NCI-H526 treated with DMSO at 0.1 percent for 48 hours (cell line): ENCODE results near the gene ANKLE1.

ENCODE experiments used
- DNase-seq: peaks from one replicate; lab custom pipeline; 2025; lab: John Stamatoyannopoulos, UW

The ANKLE1 gene, protein sequence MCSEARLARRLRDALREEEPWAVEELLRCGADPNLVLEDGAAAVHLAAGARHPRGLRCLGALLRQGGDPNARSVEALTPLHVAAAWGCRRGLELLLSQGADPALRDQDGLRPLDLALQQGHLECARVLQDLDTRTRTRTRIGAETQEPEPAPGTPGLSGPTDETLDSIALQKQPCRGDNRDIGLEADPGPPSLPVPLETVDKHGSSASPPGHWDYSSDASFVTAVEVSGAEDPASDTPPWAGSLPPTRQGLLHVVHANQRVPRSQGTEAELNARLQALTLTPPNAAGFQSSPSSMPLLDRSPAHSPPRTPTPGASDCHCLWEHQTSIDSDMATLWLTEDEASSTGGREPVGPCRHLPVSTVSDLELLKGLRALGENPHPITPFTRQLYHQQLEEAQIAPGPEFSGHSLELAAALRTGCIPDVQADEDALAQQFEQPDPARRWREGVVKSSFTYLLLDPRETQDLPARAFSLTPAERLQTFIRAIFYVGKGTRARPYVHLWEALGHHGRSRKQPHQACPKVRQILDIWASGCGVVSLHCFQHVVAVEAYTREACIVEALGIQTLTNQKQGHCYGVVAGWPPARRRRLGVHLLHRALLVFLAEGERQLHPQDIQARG

DNA sequence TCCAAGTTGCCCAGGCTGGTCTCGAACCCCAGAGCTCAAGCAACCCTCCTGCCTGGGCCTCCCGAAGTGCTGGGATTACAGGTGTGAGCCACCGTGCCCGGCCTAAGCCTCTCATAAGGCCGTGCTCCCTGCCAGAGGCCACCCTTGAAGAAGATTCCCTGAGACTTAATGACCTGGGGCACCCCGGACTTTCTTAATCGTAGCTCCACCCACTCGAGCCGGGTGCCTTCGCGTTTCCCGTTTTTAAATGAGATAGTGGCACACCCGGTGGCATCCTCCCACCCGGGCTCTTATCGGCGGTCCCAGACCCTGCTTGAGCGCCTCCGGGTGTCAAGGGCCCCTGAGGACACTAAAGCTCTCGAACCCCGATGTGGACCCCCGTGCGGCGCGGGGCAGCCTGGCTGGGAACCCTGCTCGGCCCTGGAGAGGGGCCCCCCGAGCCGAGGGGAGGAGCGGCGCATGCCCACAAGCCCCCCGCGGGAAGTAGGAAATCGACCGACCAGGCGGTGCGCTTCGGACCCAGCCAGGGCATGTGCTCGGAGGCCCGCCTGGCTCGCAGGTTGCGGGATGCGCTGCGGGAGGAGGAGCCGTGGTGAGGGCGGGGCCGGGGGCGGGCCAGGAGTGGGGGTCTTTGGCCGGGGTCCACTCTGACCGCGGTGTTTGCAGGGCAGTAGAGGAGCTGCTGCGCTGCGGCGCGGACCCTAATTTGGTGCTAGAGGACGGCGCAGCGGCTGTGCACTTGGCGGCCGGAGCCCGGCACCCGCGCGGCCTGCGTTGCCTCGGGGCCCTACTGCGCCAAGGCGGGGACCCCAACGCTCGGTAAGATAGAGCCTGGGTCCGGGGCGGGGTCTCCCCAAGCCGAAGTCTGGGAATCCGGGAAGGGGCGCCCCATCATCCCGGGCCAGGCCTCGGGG is at the start of gene ANKLE1:
ANKLE1 (plus strand) TSS at position 511 of the 914 bp plus-strand sequence; CDS start at position 531, 20 bp downstream.
- no peak for DNase-seq

DNA sequence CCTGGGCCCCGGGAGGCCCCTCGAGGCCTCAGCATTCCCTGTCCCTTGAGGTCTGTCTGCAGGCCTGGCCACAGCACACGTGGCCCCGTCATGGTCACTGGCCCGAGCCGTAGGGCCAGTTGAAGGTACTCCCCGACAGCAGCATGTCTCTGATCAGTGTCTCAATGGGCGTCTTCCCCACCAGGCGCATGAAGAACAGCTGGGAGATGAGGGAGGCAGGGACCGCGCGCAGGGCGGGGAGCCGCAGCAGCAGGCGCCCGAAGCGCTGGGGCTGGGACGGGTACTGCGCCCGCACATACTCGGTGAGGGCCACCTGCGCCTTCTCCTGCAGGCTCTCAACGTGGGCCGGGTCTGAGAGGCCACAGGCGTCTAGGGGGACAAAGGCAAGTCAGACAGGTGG is 49.4 kb upstream of the ANKLE1 start:
- DNase-seq = no peak

GRCh38 chr19:17234911-17235299 is 46.8 kb upstream of the ANKLE1 start:
- no peak for DNase-seq

- DNase-seq = no peak
These were observed 46.3 kb upstream of the ANKLE1 start for GRCh38 chr19:17235300-17235970.

- DNase-seq = no peak
These were observed 45.5 kb upstream of the ANKLE1 start for GRCh38 chr19:17235971-17236777.

DNA sequence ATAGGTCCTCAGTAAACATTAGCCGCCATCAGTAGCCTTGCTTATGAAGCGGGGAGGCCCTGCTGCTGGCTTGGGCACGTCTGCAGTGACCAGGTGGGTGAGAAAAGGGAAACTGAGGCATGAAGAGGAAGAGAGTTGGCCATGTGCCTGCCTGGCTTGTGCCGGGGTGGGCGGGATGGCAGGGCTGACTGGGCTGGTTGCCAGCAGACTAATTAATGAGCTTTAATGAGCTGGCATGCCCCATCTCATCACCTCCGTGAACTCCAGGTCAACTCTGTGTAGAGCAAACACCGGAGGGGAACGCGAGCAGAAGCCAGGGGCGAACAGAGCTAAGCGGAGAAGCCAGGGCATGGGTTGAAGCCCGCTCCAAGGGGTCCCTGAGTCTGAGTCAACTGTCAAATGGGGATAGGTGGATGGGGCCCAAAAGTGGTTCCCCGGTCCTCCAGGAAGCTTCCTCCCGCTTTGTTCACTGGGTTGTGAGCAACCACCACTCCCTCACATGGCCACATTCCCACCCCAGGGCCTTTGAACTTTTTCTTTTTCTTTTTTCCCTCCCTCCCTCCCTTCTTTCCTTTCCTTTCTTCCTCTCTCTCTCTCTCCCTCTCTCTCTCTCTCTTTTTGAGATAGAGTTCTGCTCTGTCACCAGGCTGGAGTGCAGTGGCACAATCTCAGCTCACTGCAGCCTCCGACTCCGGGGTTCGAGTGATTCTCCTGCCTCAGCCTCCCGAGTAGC is 44.7 kb upstream of the ANKLE1 start:
- no peak for DNase-seq

GRCh38 chr19:17237747-17238706 is 43.7 kb upstream of the ANKLE1 start:
- DNase-seq = no peak

DNA sequence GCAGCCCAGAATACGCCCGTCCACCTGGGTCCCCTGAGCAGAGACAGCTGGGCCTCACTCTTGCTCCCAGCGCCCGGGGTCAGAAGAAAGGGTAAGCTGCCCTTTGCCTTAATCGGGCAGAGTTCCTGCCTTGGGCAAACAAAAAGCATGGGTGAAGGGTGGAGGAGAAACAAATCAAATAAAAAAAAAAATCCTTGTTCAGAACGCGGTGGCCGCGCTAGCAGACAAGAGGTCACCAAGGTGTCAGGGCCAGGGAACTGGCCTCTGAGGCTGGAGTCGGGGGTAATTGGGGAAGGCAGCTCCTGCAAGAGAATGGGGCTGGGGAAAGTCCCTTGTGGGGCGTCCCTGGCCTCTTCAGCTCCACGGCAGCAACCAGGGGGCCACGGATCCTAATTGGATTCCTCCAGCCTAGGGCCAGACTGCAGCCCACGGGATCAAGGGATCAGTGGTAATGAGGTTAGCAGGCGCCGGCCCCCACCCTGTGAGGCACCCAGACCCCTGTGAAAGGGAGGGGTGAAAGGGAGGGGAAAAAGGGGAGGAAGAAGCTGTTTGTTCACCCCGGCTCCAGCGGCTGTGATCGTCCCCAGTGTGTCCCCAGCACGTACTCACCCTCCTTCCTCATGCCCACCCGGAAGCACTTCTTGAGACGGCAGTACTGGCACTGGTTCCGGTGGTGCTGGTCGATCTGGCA is 41.5 kb upstream of the ANKLE1 start:
- no peak for DNase-seq

DNA sequence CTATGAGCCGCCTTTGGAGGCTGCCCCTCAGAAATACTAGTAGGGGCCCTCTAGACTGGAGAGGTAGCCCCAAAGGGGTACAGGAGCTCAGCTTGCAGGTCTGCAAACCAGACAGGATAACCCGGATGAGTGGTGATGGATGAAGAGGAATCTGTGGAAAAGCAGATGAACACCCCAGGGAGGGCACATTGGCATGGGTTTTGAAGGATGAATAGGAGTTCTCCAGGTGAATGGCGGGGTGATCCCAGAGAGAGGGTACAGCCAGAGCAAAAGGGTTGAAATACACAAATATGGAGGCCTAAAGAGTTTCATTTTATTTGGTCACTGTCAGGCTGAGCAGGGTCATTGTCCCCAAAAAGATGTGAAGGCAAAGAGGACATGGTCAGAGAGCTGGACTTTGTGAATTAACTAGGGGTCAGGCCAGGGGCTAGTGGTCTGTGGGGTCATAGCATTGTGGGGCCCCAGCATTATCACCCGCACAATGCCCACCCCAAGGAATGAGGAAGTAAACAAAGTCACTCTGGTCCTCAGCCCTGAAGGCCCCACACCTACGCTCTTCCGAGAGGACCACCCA is 40.8 kb upstream of the ANKLE1 start:
- DNase-seq = no peak

DNA sequence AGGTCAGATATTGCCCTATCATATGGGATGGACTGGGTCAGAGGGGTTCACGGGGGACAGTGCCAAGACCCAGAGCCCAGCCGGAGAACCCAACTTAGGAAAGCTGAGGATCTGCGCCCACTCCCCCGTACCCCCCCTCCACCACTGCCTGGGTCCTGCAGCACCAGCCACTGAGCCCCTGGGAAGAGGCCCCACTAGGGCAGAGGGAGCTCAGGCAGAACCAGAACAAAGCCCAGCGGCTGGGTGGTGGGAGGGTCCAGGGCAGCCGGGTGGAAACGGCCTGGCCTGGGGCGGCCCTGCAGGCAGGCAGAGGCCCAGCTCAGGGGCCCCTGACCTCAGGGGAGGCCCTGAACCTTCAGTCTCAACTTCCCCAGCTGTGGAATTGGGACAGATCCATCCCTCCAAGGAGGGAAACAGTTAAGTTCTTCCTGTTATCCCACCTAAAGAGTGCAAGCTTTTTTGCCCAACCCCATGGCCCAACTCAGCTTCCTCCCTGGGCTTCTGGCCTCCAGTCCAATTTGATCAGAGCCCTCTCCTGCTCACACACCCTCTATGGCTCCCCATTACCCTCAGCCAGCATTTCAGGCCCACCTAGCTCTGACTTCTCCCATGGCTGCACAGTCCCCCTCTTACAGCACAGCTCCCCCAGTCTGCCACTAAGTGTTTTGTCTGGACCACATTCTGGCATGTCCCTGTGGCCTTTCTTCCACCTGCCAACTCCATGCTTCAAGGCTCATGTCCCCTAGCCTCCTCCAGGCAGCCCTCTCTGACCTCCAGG is 39.1 kb upstream of the ANKLE1 start:
- no peak for DNase-seq

DNA sequence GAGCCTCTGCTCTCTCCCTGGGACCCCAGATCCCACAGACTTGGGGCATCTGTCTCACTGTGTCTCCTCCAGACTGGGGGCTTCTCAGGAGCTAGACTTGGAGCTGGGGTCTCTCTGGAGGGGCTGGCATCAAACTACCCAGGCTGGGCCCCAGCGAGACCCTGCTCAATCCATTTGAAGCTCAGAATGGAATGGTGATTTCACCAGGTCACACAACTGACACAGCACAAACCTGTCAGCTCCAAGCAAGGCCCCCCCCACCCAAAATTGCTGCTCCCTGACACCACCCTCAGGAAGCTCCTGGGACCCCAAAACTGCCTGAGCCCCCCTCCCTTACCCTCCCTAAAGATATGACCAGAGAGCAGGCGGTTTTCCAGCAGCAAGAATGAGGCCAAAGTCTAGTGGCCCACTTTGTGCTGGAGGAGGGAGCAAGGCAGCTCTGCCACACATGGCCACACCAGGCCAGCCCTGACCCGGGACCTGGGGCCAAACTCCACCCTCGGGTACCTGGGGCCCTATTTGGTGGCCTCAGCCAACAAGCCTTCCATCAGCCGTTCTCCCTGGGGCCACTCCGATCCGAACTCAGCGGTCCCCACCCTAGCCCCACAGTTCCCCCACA is 38.4 kb upstream of the ANKLE1 start:
- no peak for DNase-seq

DNA sequence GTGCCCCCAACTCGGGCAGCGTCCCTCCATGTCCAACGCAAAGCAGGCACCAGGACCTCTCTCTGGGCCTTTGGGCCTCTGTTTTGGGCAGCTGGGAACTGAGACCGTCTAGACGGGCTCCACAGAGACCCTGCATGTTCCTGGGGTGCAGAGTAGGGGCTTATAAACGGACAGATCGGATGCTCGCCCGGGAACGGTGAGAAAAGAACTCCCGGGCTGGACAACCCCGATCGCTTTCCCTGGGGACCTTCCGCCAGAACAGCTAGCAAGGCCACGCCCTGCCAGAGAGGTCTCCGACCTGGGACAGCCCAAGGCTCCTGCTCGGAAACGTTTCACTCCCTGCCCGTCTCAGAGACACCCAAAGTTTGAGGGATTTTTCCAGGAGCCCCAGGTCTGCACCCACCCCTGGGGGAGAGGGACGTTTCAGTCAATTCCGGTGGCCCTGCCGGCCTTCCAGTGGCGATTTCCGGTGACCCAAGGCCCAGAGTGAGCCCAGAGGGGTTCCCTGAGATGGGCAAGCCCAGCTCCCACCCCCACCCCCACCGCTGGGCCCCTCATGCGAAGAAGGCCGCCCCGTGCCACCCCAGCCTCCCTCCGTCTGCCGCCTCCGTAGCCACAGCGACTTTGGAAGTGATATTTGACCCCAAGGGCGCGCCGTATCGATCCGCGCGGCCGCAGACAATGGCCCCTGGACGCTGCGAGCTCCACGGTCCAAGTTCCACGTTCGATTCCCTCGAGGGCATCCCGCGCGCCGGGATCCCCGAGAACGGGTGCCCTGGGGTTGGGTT is 37.7 kb upstream of the ANKLE1 start:
- DNase-seq = no peak

- no peak for DNase-seq
These were observed 36.8 kb upstream of the ANKLE1 start for GRCh38 chr19:17244618-17245534.

GRCh38 chr19:17245535-17245984 is 36.1 kb upstream of the ANKLE1 start, which contains the start of gene NR2F6:
Gene NR2F6, minus strand, starts transcription at chr19:17245919. Its CDS starts 699 bp downstream, at chr19:17245220.
- no peak for DNase-seq
